HG03280 (cell line): ENCODE results near the gene DUOX1.
"Not testable (repeated sequence)": the region's sequence is repeated elsewhere in the genome, so short reads cannot be mapped to it uniquely, and the experiment has no call there.

ENCODE experiments used
- ATAC-seq: cut with Tn5 transposase; IDR thresholded peaks from one replicate; pipeline ENCODE4 v1.9.1; 2021; ENCODE audit warnings: mild to moderate bottlenecking, moderate library complexity; ENCODE audit not compliant: unreplicated experiment

DUOX1 gene

DNA sequence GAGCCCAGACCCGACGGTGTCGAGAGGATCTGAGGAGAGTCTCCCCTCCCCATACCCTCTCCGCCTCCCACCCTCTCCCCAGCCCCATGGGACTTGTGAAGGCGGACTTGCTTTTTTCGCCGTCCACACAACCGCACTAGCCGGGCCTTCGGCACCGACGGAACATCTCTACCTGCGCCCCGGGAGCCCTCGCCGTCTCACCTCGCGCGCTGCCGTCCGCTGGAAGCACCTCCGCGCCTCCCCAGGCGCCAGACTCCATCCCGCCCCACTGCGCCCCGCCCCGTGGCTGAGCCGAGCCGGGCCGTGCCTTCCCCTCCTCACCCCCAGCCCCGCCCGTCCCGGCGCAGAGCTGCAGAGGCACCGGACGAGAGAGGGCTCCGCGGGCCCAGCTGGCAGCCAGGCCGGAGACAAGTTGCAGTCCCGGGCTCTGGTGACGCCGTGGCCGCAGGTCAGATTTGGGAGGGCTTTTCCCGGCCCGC is at the start of gene DUOX1, which contains the start of gene DUOXA1:
DUOX1 (plus strand) TSS at position 344 of the 479 bp plus-strand sequence. CDS start 1,973 bp downstream, outside the sequence.
DUOXA1 (minus strand) TSS at position 229 of the 479 bp plus-strand sequence. CDS start 6,865 bp downstream, outside the sequence.
- no peak for ATAC-seq

- not testable (repeated sequence) for ATAC-seq
Observed at GRCh38 chr15:45080593-45080992, 49.2 kb upstream of the DUOX1 start.

DNA sequence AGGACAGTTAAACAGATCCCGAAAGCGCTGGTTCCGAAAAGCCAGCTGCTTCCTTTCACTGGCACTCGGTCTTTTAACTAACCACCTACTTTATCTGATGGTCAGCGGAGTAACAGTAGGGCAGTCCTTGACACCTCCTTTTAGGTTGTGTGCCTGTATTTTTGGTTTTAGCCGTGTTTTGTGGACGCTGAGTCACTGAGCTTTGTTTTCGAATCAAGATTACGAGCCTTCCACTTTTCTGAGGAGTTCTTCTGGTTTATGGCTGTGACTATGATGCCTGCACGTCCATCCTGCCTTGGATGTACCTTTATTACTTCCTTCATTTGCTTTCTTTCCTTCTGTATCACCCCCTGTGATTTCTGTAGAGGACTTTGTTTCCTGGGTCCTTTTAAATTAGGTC is 47.4 kb upstream of the DUOX1 start:
- not testable (repeated sequence) for ATAC-seq

DNA sequence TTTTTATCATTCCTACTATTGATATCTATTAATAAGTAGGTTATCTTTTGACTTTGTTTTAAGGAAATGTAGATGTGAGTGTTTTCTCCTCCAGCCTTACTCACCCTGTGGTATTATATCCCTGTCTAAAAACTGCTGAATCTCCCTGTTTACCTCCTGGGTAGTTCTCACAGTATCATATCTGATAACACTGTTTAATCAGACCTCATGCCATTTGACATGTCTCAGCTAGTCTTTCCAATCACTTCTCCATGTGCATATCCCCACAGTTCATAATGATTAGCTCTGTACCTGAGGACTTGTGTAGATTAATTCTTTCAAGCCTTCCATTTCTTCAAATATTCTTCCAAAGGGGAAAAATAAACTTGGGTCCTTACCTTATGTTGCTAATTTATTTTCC is 46.6 kb upstream of the DUOX1 start:
- ATAC-seq: no peak

GRCh38 chr15:45084163-45084562 is 45.6 kb upstream of the DUOX1 start:
- no peak for ATAC-seq

DNA sequence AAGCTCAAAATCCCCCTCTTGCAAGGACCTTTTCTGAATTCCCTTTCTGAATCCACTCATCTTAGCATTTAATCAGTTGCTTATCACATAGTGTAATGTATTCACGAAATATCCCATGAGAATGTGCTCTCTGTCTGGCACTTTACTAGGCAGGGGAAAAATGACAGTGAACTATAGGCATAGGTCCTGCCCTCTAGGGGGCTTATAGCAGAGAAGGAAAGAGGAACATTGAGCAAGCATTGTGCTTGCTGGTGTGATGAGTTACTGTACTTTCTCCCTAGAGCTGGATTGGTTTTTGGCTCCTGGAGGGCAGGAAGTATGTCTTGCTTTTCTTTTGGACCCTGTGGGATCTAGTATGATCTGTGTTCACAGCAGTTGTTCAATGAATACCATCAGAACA is 42.3 kb upstream of the DUOX1 start:
- ATAC-seq: no peak

- ATAC-seq: no peak
Observed at GRCh38 chr15:45088801-45089711, 40.7 kb upstream of the DUOX1 start.

DNA sequence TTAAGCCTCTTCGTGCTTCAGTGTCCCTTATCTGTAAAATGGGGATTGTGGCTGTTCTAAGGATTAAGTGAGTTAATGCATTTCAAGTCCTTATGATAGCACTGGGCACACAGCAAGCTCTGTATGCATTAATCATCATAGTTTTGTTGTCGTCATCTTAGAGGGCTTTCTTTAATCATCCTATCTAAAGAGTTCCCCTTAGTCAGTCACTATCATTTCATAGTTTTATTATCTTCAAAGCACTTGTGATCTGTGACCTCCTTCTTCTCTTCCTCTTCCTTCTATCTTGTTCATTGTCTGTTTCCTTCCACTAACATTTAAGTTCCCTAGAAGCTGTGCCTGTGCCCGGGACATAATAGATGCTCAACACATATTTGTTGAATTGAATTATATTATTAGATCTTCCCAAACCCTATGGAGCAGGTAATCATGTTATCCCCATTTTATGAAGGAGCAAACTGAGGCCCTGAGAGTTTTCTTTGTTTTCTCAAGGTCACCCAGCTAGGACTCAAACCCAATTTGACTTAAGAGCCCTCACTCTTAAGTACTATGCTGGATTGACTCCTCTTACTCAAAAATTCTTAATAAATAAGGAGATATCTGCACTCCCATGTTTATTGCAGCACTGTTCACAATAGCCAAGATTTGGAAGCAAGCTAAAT is 40.0 kb upstream of the DUOX1 start:
- no peak for ATAC-seq

GRCh38 chr15:45091161-45091560 is 38.6 kb upstream of the DUOX1 start:
- no peak for ATAC-seq

DNA sequence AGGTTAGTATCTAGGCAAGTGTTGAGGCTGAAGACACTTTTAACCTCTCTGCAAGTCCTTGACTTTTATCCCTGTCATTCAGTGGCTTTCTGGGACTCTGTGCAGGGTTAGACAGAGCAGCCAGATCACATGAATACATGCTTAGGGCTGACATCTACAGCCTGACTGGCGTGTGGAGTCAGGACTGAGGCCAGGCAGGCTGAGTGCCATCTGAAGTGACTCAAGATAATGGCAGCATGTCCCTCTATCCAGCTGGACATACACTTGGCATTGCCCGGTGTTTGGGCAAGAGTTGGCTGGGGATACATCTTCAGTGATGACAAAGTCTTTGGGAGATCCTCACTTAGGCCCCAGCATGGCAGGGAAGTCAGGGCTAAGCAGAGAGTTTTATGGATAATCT is 38.2 kb upstream of the DUOX1 start:
- ATAC-seq: no peak

DNA sequence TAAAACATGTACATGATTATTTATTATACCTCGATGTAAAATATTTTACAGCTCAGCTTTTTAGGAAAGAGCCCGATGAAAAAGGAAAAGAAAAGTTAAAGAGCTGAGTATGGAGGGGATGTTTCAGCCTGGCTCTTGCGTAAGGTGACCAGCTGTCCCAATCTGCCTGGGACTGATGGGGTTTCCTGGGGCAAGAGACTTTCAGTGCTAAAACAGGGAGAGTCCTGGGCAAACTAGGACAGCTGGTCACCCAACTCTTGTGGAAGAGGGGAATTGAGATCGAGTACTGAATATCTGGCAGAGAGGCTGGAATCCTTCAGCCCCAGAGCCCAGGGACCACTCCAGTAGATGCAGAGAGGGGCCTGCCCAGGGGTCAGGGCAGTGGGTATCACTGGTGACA is 36.8 kb upstream of the DUOX1 start:
- ATAC-seq: no peak

DNA sequence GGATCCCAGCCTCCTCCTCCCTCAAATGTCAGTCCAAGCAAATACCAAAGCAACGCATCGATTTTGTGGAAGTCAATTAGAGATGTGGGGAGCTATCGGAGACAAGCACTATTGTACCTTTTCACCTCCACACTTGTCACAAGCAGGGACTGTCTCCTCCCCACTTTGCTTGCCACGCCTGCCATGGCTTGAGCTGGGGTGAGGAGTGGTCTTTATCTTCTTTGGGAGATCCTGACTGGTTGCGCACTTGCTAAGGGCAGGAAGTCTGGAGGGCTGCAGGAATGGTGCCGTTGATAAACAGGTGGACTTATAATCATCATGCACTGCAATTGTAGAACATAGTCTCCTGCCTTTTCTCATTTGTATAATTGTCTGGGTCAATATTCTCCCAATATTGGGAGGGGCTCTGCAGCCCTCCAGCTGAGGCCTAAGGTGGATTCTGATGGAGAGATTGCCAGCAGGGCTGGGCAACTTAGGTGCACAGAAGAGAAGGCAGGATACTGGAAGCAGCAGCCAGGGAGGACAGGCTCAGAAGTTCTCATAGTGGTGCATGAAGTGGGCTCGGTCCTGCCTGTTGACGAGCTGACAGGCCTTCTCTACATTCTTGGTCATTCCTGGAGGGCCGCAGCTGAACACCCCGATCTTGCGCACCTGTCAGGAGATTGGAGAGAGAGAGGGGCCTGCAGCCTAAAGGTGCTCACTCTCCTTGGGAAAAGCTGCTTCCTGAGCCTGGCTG is 36.0 kb upstream of the DUOX1 start:
- no peak for ATAC-seq

- no peak for ATAC-seq
Observed at GRCh38 chr15:45094358-45094730, 35.5 kb upstream of the DUOX1 start.

- no peak for ATAC-seq
Observed at GRCh38 chr15:45095661-45096060, 34.1 kb upstream of the DUOX1 start.

DNA sequence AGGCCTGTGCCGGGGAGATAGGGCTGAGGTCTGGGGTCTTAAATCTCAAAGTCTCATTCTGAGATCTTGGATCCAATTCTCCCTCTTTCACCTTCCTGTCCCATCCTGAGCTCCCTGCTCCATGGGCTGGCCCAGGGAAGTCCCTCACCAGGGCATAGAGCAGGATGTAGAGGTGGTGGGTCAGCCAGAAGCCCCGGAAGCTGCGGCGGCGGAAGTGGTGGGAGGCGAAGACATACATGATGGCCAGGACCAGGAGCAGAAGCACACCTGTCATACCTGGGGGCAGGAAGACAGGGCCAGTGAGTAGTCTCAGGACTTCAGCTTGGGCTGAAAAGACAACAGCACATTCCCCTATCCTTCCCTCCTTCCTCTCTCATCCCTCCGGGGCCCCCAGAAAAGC is 32.3 kb upstream of the DUOX1 start:
- no peak for ATAC-seq

DNA sequence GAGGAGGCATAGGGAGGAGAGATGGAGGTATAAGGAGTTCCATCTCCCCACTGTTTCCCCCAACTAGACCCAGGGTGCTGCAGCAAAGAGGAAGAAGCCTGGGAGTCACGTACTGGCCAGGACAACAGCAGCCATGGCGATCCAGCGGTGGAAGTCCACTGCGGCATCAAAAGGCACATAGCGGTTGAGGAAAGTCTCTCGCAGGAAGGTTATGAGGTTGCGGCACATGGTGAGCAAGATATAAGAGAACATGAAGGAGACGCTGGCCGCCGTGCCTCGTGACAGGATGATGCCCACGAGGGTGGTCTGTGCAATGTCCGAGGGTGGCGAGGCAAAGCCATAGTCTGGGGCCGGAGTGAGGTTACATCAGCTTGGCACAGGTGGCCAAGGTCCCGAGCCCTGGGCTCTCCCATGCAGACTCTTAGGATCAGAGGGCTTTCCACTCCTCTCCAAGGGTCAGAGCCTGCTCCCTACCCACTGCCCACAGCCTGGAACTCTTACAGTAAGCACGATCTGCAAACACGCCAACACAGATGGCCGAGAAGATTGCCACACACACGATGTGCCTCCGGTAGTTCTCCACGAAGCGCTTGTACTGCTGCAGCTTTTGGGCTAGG is 30.1 kb upstream of the DUOX1 start:
- no peak for ATAC-seq

- no peak for ATAC-seq
Observed at GRCh38 chr15:45100884-45101625, 28.7 kb upstream of the DUOX1 start.

DNA sequence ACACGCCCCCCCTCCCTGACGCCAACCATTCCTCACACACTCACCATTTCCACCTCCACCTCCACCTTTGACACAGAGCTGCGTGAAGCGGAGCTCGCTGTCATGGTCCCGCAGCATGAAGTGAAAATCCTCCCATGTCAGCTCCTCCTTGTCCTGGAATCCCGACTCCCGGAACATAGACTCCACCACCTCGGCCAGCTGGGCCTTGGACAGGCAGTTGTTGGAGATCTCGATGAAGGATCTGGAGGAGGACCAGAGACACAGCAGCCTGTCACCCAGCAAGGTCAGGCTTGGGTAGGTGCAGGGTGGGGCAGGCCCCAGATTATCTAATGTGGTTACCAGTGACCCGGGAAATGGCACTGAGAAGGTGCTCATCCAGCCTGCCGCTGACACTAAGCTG is 28.0 kb upstream of the DUOX1 start:
- no peak for ATAC-seq

DNA sequence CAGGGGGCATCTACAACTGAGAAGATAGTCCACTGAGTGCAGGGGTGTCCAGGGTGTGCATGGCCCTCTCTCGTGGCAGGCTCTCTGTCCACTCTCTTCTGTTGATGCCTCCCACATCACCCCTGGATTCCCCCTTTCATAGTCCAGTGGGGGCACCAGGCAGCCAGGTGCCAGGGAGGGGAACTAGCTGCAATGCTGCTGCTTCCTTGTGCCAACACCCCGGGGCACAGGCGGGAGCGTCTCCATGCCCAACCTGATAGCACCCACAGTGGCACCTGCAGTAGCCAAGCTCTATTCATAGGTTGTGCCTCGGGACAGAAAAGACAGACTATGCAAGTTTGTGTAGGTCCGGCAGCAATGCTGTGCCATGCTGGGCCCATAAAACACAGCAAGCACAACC is 27.6 kb upstream of the DUOX1 start:
- ATAC-seq: no peak

- ATAC-seq: not testable (repeated sequence)
Observed at GRCh38 chr15:45104170-45104569, 25.6 kb upstream of the DUOX1 start.
